LoVo (cell line): Measurements from ENCODE around the gene HSPE1.
A peak's percentile ranks its signal among the peaks of the same experiment; 100 is the strongest.
"Not testable (repeated sequence)": the region's sequence is repeated elsewhere in the genome, so short reads cannot be mapped to it uniquely, and the experiment has no call there.

Source experiments
- DNase-seq: peaks from one replicate; pipeline ENCODE4 v3.0.0-alpha.2; 2016; ENCODE audit warnings: low spot score

Gene HSPE1

GRCh38 chr2:197498235-197498936 lies 1.8 kb upstream of the HSPE1 start:
- no peak for DNase-seq

DNA sequence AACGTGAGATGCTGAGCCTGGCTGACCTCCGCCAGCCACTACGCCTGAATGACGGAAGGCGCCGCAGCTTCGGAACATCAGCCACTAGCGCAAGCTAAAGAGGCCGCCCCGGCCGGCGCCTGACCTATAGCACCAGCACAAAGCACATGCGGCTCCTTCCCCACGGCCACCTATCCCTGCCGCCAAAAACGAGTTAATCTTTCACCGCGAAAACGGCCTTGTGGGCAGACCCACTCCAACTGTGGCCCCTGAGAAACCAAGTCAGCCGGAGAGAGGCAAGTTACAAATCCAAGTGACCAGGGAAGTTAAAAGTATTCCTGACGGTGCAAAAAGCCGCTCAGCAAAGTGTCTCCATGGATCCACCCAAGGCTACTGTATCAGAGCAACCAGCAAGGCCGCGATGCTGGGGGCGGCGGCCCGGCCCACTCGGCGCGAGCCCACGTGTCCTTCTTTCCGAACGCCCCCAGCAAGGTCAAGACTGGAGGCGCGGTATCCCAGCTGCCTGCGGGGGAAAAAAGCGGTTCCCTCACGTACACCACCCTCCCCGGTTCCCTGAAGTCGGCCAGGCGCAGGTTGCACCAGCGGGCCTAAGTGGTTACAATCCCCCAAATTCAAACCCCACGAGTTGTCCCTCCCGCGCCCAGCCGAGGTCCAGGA lies 1.1 kb upstream of the HSPE1 start:
- DNase-seq, result peak; percentile 40

- DNase-seq, result no peak
Measured at GRCh38 chr2:197500503-197501131, 438 bp downstream of the HSPE1 start.

GRCh38 chr2:197502201-197502600 lies 2.0 kb downstream of the HSPE1 start:
- no peak for DNase-seq

- no peak for DNase-seq
Measured at GRCh38 chr2:197502685-197503084, 2.5 kb downstream of the HSPE1 start.

GRCh38 chr2:197504000-197504399 lies 3.8 kb downstream of the HSPE1 start:
- no peak for DNase-seq

DNA sequence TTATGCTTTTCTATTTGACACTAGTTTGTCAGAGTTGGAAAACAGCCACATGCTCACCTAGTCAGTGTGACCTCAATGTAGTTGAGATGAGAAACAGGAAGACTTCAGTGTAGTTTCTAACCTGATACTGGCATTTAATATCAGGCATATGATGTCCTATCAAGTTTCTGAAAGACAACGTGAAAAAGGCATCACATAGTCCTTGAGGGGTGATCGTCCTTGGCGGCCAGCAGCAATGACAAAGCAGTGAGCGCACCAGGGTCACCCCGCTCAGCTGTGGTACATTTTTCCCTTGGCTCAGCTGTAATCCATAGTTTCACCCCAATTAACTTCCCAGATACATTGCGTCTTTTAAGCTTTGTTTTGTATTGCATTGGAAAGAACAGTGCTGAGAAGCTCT lies 4.3 kb downstream of the HSPE1 start:
- no peak for DNase-seq

GRCh38 chr2:197506658-197507057 lies 6.5 kb downstream of the HSPE1 start:
- no peak for DNase-seq

DNA sequence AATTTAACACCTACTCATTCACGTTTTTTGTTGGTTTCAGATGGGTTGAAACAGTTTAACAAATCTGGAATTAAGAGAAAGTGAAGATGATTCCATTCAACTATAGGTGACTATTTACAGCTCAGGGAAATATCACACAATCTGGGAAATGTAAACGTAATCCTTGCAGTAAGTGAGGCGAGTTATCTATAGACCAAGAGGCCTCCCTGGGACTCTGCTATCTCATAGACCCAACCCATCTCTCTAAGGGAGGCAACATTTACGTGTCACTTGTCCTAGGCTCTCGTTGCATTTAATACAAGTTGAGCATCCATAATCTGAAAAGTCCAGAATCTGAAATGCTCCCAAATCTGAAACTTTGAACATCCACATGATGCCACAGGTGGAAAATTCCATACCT lies 13.7 kb downstream of the HSPE1 start:
- no peak for DNase-seq

- DNase-seq, result no peak
Measured at GRCh38 chr2:197514754-197515153, 14.6 kb downstream of the HSPE1 start.

DNA sequence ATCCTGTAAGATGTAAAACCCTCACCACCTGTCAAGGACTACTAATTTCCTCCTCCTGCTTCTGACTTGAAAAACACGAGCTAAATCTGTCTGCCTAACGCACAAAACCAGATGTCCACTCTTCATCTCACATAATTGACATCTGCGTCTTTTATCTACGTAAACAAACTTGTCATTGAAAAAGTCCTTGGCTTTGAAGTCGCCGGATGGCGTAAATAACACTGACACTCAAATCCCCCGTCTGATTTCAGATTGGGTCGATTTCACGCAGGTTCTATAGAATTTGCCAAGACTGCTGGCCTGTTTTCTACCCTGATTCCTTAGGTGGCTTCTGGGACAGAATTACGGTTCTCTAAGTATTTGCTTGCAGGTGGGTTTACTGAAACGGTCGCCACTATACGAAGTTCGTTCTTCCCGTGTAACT lies 15.1 kb downstream of the HSPE1 start:
- DNase-seq, result peak; percentile 39

- peak; percentile 97 for DNase-seq
Measured at GRCh38 chr2:197515739-197516392, 15.7 kb downstream of the HSPE1 start, which contains the start of gene MOB4. MOB4 (plus strand) TSS chr2:197516066; CDS start chr2:197516087, 21 bp downstream.

DNA sequence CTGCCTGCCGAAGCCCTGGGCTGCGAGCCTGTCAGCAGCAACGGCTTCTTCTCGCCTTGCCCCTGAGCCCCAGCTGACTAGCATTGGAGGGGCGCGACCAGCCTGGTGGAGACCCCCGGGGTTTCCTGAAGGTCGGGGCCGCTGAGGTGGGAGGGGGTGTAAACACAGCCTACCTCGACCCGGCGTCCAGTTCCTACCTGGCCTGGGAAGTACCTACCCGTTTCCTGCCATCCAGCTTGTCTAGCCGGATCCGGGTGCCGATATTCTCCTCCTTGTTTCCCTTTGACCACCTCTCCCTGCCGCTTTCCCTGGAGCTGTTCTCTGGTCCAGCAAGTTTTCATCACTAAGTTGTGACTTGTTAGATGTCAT lies 16.2 kb downstream of the HSPE1 start:
- no peak for DNase-seq

DNA sequence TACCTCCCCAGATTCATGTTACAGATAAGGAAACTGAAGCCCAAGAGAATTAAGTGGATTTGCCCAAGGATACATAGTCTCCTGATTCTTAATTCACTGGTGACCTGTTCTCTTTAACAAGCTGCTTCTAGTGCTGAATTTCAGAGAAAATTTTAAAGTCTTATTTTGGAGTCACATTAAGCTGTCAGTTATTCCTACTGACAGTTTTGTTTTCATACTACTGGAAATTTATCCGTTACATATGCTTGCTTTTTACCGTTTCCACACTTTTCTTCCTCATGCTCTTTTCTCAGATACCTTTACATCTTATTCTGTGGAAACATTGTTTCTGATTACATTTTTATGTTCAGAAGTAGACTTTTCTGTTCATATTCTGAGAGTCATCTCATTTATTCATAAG lies 17.0 kb downstream of the HSPE1 start:
- DNase-seq, result no peak

DNA sequence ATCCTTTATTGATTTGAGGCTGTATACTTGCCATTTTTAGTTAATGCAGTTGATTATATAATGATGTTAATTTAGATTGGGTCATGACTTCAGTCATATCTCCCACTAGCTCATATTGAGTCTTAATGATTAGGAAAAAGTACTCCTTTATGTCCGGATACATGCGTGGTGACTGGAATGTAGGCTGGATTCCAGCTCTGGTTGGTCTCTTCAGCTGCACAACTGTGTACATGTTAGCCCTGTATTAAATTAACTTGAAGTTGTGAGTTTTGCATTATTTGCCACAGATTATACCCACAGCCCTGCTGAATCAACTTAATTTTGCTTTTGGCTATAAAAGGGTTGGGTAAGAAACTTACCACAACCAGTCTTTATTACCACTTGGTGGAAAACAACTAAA lies 38.2 kb downstream of the HSPE1 start:
- no peak for DNase-seq

DNA sequence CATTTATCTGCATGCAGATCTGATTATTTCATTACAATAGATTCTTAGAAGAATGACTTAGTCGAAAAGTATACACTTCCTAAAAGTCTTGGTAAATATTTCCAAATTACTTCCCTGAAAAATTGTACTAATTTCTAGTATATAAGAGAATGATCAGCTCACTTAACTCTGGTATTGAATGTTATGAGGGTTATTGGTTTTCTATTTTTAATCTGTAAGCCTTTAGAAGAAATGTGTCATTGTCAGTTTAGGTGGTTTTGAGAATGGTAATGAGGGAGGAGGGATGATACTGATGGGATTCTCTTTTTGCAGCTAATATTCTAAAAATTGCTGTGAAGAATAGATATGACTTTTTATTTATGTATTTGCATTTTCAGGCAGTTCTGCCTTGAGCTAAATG lies 39.6 kb downstream of the HSPE1 start:
- no peak for DNase-seq

GRCh38 chr2:197543206-197543605 lies 43.0 kb downstream of the HSPE1 start:
- DNase-seq, result no peak

DNA sequence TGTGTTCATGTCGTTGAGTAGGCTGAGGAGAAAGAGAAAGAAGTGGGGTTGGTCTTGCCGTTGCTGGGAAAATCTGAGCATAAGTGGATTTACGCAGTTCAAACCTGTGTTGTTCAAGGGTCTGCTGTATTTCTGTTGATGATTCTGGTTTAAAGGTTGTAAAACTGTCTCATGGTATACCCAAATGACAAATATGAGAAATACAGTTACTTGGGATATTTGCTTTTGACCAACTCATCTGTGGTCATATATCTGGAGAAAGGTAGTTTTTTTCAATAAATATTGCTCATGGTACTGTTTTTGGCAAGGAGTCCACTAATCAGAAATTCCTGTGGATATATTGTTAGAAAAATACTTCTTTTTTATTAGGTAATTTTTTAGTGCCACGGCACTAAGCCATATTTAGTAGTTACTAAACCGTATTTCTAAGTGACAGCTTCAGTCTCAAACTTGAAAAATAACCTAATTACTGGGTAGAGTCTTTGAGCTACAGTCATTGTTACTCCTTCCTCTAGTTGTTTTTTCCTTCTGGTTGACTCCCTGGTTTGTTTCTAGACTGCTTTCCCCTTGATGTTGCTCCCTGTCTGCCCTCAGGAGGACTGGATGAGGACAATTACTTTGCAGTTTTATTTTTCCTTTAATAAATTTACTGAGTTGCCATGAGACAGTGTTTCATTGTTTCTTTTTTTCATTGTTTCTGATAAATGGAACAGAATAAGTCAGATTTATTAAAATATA lies 47.2 kb downstream of the HSPE1 start:
- no peak for DNase-seq

- no peak for DNase-seq
Measured at GRCh38 chr2:197548582-197548981, 48.4 kb downstream of the HSPE1 start.

- DNase-seq, result not testable (repeated sequence)
Measured at GRCh38 chr2:197551260-197551659, 51.1 kb downstream of the HSPE1 start.
